H9 (cell line): ENCODE results near the gene TM4SF20. TPM values are rescaled to one million over a fixed set of nuclear protein-coding genes. Genes with fewer than 3 reads are reported as not detected.

Experiments
- DNase-seq: peaks from one replicate; pipeline ENCODE4 v3.0.0-alpha.2; 2017
- H2AFZ ChIP-seq: one replicate; pipeline ENCODE4 v1.6.1; 2013; ENCODE audit warnings: mild to moderate bottlenecking, low read length, control low read depth, moderate library complexity
- H2AK5ac ChIP-seq: 2 replicates; pipeline ENCODE4 v1.6.1; 2013; ENCODE audit warnings: low read length, control low read depth, mixed read lengths; ENCODE audit not compliant: insufficient read length
- H2BK120ac ChIP-seq: one replicate; pipeline ENCODE4 v1.6.1; 2013; ENCODE audit warnings: low read depth, mild to moderate bottlenecking, low read length, control low read depth, inconsistent platforms; ENCODE audit not compliant: poor library complexity, severe bottlenecking
- H2BK12ac ChIP-seq: 2 replicates; pipeline ENCODE4 v1.6.1; 2013; ENCODE audit warnings: low read length, control low read depth, mixed read lengths, low read depth; ENCODE audit not compliant: insufficient read length
- H2BK15ac ChIP-seq: 2 replicates; pipeline ENCODE4 v1.6.1; 2013; ENCODE audit warnings: low read depth, low read length, control low read depth
- H2BK20ac ChIP-seq: one replicate; pipeline ENCODE4 v1.6.1; 2013; ENCODE audit warnings: low read depth, mild to moderate bottlenecking, low read length, control low read depth, inconsistent platforms; ENCODE audit not compliant: poor library complexity, severe bottlenecking
- H2BK5ac ChIP-seq: 2 replicates; pipeline ENCODE4 v1.6.1; 2013; ENCODE audit warnings: low read length, control low read depth, mixed read lengths; ENCODE audit not compliant: insufficient read length
- H3K14ac ChIP-seq: 2 replicates; pipeline ENCODE4 v1.6.1; 2013; ENCODE audit warnings: low read length, control low read depth; ENCODE audit not compliant: insufficient read depth
- H3K18ac ChIP-seq: 2 replicates; pipeline ENCODE4 v1.6.1; 2013; ENCODE audit warnings: low read depth, mild to moderate bottlenecking, mixed read lengths, low read length, control low read depth; ENCODE audit not compliant: insufficient read length
- H3K23ac ChIP-seq: 2 replicates; pipeline ENCODE4 v1.6.1; 2013; ENCODE audit warnings: low read length, control low read depth, mixed read lengths, low read depth; ENCODE audit not compliant: insufficient read length
- H3K23me2 ChIP-seq: 2 replicates; pipeline ENCODE4 v1.6.1; 2013; ENCODE audit warnings: low read depth, mild to moderate bottlenecking, mixed read lengths, low read length, control low read depth; ENCODE audit not compliant: insufficient read length, poor library complexity, severe bottlenecking
- H3K27ac ChIP-seq: 2 replicates; pipeline ENCODE4 v1.5.1; 2013; ENCODE audit warnings: low read length, control low read depth, mixed read lengths, low read depth; ENCODE audit not compliant: insufficient read length
- H3K27me3 ChIP-seq: 2 replicates; pipeline ENCODE4 v1.6.1; 2013; ENCODE audit warnings: low read length, control low read depth, inconsistent platforms; ENCODE audit not compliant: insufficient read depth
- H3K4ac ChIP-seq: 2 replicates; pipeline ENCODE4 v1.6.1; 2013; ENCODE audit warnings: low read depth, mild to moderate bottlenecking, control low read depth, inconsistent platforms, low read length, moderate library complexity
- H3K4me1 ChIP-seq: 2 replicates; pipeline ENCODE4 v1.6.1; 2013; ENCODE audit warnings: low read length, control low read depth, inconsistent platforms; ENCODE audit not compliant: insufficient read depth
- H3K4me2 ChIP-seq: 2 replicates; pipeline ENCODE4 v1.6.1; 2013; ENCODE audit warnings: low read length, control low read depth, mixed read lengths; ENCODE audit not compliant: insufficient read length, insufficient read depth
- H3K56ac ChIP-seq: 2 replicates; pipeline ENCODE4 v1.6.1; 2013; ENCODE audit warnings: low read depth, mild to moderate bottlenecking, mixed read lengths, low read length, control low read depth; ENCODE audit not compliant: insufficient read length
- H3K79me1 ChIP-seq: 2 replicates; pipeline ENCODE4 v1.6.1; 2013; ENCODE audit warnings: low read depth, mild to moderate bottlenecking, moderate library complexity, low read length, control low read depth, inconsistent platforms; ENCODE audit not compliant: insufficient read depth, poor library complexity, severe bottlenecking
- H3K79me2 ChIP-seq: 2 replicates; pipeline ENCODE4 v1.6.1; 2013; ENCODE audit warnings: low read length, control low read depth, inconsistent platforms; ENCODE audit not compliant: insufficient read depth
- H3K9ac ChIP-seq: 2 replicates; pipeline ENCODE4 v1.6.1; 2013; ENCODE audit warnings: low read length, control low read depth, mixed read lengths; ENCODE audit not compliant: insufficient read length; ENCODE audit errors: extremely low read depth
- H3K9me3 ChIP-seq: one replicate; pipeline ENCODE4 v1.6.1; 2013; ENCODE audit warnings: low read depth, low read length, inconsistent platforms; ENCODE audit not compliant: control insufficient read depth
- H3T11ph ChIP-seq: one replicate; pipeline ENCODE4 v1.6.1; 2013; ENCODE audit warnings: mild to moderate bottlenecking, low read length, control low read depth, inconsistent platforms
- H4K20me1 ChIP-seq: one replicate; pipeline ENCODE4 v1.6.1; 2013; ENCODE audit not compliant: control insufficient read depth, insufficient read length, insufficient read depth
- H4K5ac ChIP-seq: 2 replicates; pipeline ENCODE4 v1.6.1; 2013; ENCODE audit warnings: low read depth, mild to moderate bottlenecking, mixed read lengths, low read length, control low read depth; ENCODE audit not compliant: insufficient read length
- H4K8ac ChIP-seq: replicated peaks from 2 replicates; pipeline ENCODE4 v1.6.1; 2013; ENCODE audit warnings: low read length, control low read depth, mixed read lengths, low read depth; ENCODE audit not compliant: insufficient read length
- H4K91ac ChIP-seq: 2 replicates; pipeline ENCODE4 v1.6.1; 2013; ENCODE audit warnings: low read depth, mild to moderate bottlenecking, moderate library complexity, mixed read lengths, low read length, control low read depth; ENCODE audit not compliant: insufficient read length
- H3K27ac Mint-ChIP-seq, 3 experiments: 2 replicates in 2 of 3; 3 replicates in 1 of 3; pipeline ENCODE4 v1.8.0; 2020 to 2021; ENCODE audit warnings: mixed read lengths in 3 of 3, mild to moderate bottlenecking in 1 of 3, moderate library complexity in 1 of 3
- H3K27me3 Mint-ChIP-seq: 2 replicates; pipeline ENCODE4 v1.8.0; 2021; ENCODE audit warnings: low read depth, mild to moderate bottlenecking, moderate library complexity, mixed read lengths
- H3K36me3 Mint-ChIP-seq, 3 experiments: 2 replicates in 2 of 3; 3 replicates in 1 of 3; pipeline ENCODE4 v1.8.0; 2020 to 2021; ENCODE audit warnings: low read depth in 3 of 3, mixed read lengths in 3 of 3; ENCODE audit not compliant: insufficient read depth in 1 of 3
- H3K4me1 Mint-ChIP-seq, 2 experiments: 2 replicates each; pipeline ENCODE4 v1.8.0; 2020; ENCODE audit warnings: mixed read lengths in 2 of 2
- H3K4me3 Mint-ChIP-seq, 2 experiments: 2 replicates in 1 of 2; 3 replicates in 1 of 2; pipeline ENCODE4 v1.8.0; 2020 to 2021; ENCODE audit warnings: mild to moderate bottlenecking in 2 of 2, mixed read lengths in 2 of 2, moderate library complexity in 1 of 2
- H3K9me3 Mint-ChIP-seq, 2 experiments: 2 replicates in 1 of 2; 3 replicates in 1 of 2; pipeline ENCODE4 v1.8.0; 2020; ENCODE audit warnings: mild to moderate bottlenecking in 2 of 2, mixed read lengths in 2 of 2, moderate library complexity in 1 of 2
- CTCF ChIP-seq: fragments of 200-600 bp; sonication (generic); conservative IDR thresholded peaks from 3 replicates; pipeline ENCODE4 v1.8.0; 2021; ENCODE audit warnings: antibody characterized with exemption, mild to moderate bottlenecking
- WGBS: extraction: QIAGEN DNeasy Blood & Tissue Kit; methylation state at CpG from one replicate; pipeline ENCODE4 v1.1.7; 2013; ENCODE audit warnings: missing lambda C conversion rate, low lambda C conversion rate, mixed read lengths; ENCODE audit not compliant: insufficient read length; ENCODE audit errors: extremely low coverage; 5-methylcytosine and 5-hydroxymethylcytosine counted together
- total RNA-seq: library from RNA; stranded (reverse); gene quantifications from 2 replicates; pipeline ENCODE4 v1.2.1, GENCODE V29; 2021

TM4SF20 gene
- total RNA-seq, 1 experiment from 2014 or later: not detected

- H3K4me1 Mint-ChIP-seq: no peaks in the 10 kb centered on the region
Observed at GRCh38 chr2:227340106-227340505, 39.0 kb downstream of the TM4SF20 start.

More at GRCh38 chr2:227340106-227340505, 39.0 kb downstream of the TM4SF20 start:
- Mint-ChIP-seq H3K9me3 (no peaks in the 10 kb centered on the region), H3K27me3 (no peaks in the 10 kb centered on the region), H3K27ac (no peak overlapping the region), H3K36me3 (peaks cover 7 to 44% (median 43%) of the 10 kb centered on the region in 3 experiments; a peak in 5 of 7 replicates), H3K4me3 (no peak overlapping the region)
- H3K4ac ChIP-seq: no peak overlapping the region
- no peaks in the 10 kb centered on the region for H3K4me1 ChIP-seq
- no peaks in the 10 kb centered on the region for H3K9me3 ChIP-seq
- no peak overlapping the region for H3K27ac ChIP-seq
- H3K79me1 ChIP-seq: no peaks in the 10 kb centered on the region
- no peak overlapping the region for H3K9ac ChIP-seq
- no CpG with 5 or more reads among the region's 6 CpGs for WGBS
- no peak overlapping the region for H2AFZ ChIP-seq
- no peak overlapping the region for H2BK20ac ChIP-seq
- H4K8ac ChIP-seq: no peak overlapping the region
- H3K56ac ChIP-seq: no peak overlapping the region
- no peak overlapping the region for H2BK5ac ChIP-seq
- no peaks in the 10 kb centered on the region for H4K20me1 ChIP-seq
- no peak overlapping the region for H3T11ph ChIP-seq
- no peak overlapping the region for H3K23ac ChIP-seq
- no peak overlapping the region for H2BK15ac ChIP-seq
- no peak overlapping the region for H2BK12ac ChIP-seq
- no peak overlapping the region for H3K18ac ChIP-seq
- H3K14ac ChIP-seq: no peak overlapping the region
- no peak for TF ChIP-seq CTCF
- no peaks in the 10 kb centered on the region for H3K27me3 ChIP-seq
- no peaks in the 10 kb centered on the region for H3K79me2 ChIP-seq
- DNase-seq: no peak
- no peak overlapping the region for H2BK120ac ChIP-seq
- no peak overlapping the region for H3K4me2 ChIP-seq
- no peak overlapping the region for H4K5ac ChIP-seq
- H2AK5ac ChIP-seq: no peak overlapping the region
- no peak overlapping the region for H4K91ac ChIP-seq
- no peaks in the 10 kb centered on the region for H3K23me2 ChIP-seq
